HG03060 (cell line): ENCODE data around the gene RAB5B.
"Not testable (repeated sequence)": the region's sequence is repeated elsewhere in the genome, so short reads cannot be mapped to it uniquely, and the experiment has no call there.

Experiments
- ATAC-seq: cut with Tn5 transposase; IDR thresholded peaks from one replicate; pipeline ENCODE4 v1.9.1; 2021; ENCODE audit warnings: low read depth, moderate number of reproducible peaks; ENCODE audit not compliant: unreplicated experiment

The RAB5B gene

GRCh38 chr12:56011509-56012090 is 37.7 kb downstream of the RAB5B start:
- ATAC-seq: no peak

GRCh38 chr12:56013482-56013881 is 39.6 kb downstream of the RAB5B start:
- ATAC-seq: no peak

- no peak for ATAC-seq
Measured at GRCh38 chr12:56014205-56014604, 40.3 kb downstream of the RAB5B start.

GRCh38 chr12:56017181-56017580 is 43.3 kb downstream of the RAB5B start:
- no peak for ATAC-seq

- no peak for ATAC-seq
Measured at GRCh38 chr12:56018356-56018755, 44.5 kb downstream of the RAB5B start.

- ATAC-seq: no peak
Measured at GRCh38 chr12:56020423-56021184, 46.7 kb downstream of the RAB5B start, which contains the start of gene IKZF4. Gene IKZF4, plus strand, starts transcription at chr12:56021043. Its CDS starts 451 bp downstream, at chr12:56021494.

GRCh38 chr12:56021889-56022497 is 48.1 kb downstream of the RAB5B start:
- no peak for ATAC-seq

- ATAC-seq: no peak
Measured at GRCh38 chr12:56028511-56029165, 54.8 kb downstream of the RAB5B start.

GRCh38 chr12:56029166-56029519 is 55.3 kb downstream of the RAB5B start:
- no peak for ATAC-seq

- ATAC-seq: no peak
Measured at GRCh38 chr12:56029666-56030293, 55.9 kb downstream of the RAB5B start.

- ATAC-seq: no peak
Measured at GRCh38 chr12:56031987-56032386, 58.1 kb downstream of the RAB5B start.

GRCh38 chr12:56034586-56035332 is 60.9 kb downstream of the RAB5B start:
- no peak for ATAC-seq

GRCh38 chr12:56037161-56037560 is 63.3 kb downstream of the RAB5B start:
- no peak for ATAC-seq

GRCh38 chr12:56038022-56038655 is 64.3 kb downstream of the RAB5B start:
- no peak for ATAC-seq

- no peak for ATAC-seq
Measured at GRCh38 chr12:56040151-56040550, 66.3 kb downstream of the RAB5B start.

- peak; percentile 11 for ATAC-seq
Measured at GRCh38 chr12:56040963-56041551, 67.2 kb downstream of the RAB5B start.

- peak; percentile 88 for ATAC-seq
Measured at GRCh38 chr12:56041552-56042429, 67.9 kb downstream of the RAB5B start, which contains the start of gene RPS26. Gene RPS26, plus strand, starts transcription at chr12:56041918. Its CDS starts 249 bp downstream, at chr12:56042167.

- not testable (repeated sequence) for ATAC-seq
Measured at GRCh38 chr12:56042430-56042813, 68.5 kb downstream of the RAB5B start.
